ELR (cell line): ENCODE measurements around the gene LRRC7.
"Not testable (repeated sequence)": the region's sequence is repeated elsewhere in the genome, so short reads cannot be mapped to it uniquely, and the experiment has no call there.

Source experiments
- DNase-seq: peaks from one replicate; pipeline ENCODE4 v3.0.0-alpha.2; 2015; ENCODE audit warnings: low read depth

LRRC7 gene

DNA sequence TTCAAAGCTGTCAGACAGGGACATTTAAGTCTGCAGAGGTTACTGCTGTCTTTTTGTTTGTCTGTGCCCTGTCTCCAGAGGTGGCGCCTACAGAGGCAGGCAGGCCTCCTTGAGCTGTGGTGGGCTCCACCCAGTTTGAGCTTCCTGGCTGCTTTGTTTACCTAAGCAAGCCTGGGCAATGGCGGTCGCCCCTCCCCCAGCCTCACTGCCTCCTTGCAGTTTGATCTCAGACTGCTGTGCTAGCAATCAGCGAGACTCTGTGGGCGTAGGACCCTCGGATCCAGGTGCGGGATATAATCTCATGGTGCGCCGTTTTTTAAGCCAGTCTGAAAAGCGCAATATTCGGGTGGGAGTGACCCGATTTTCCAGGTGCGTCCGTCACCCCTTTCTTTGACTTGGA, 320.3 kb downstream of the LRRC7 start:
- DNase-seq = not testable (repeated sequence)

DNA sequence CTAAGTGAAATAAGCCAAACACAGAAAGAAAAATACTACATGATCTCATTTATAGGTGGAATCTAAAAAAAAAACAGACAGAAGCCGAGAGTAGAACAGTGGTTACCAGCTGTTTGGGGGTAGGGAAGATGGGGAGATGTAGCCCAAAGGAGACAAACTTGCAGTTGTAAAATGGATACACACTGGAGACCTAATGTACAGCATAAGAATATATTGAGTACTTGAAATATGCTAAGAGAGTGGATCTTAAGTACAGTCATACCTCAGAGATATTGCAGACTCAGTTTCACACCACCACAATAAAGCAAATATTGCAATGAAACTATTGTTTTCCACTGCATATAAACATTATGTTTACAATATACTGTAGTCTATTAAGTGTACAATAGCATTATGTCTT, 320.9 kb downstream of the LRRC7 start:
- DNase-seq = no peak

DNA sequence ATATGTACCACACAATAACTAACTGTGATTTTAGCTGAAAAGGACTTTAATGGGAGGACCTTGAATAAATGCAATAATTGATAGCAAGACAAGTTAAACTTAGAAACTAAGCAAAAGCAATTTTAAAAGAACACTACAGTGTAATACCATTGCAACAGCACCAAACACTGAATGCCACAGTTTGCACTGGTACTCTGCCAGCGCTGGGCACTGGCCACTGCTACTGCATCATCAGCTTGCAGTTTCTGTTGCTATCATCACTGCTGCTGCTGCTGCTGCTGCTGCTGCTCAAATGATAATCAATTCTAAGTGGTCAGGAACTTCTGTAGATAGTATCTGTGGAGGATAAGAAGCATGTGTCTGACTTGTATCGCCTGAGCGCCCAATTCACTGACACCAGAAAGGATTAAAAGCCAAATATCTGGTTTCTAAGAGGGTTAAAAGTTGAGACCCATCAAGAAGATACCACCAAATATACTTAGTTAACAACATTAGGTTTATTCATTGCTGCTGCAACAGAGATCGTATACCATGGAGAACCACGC, 330.8 kb downstream of the LRRC7 start:
- DNase-seq = no peak

DNA sequence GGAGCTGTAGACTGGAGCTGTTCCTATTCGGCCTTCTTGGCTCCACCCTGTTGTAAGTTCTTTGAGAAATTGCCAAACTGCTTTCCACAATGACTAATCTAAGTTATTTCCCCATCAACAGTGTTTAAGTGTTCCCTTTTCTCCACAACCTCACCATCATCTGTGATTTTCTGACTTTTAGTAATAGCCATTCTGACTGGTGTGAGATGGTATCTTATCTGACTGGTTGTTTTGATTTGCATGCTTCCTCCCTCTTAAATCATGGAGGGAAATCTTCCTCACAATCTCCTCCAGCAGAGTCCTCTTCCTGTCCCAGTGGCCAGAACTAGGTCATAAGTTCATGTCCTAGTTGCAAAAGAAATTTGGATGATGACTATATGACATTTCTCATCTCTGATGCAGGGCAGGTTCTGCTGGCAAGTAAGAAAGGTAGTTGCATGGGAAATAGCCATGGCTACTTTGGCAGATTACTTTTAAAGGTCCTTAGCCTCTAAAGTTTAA, 343.6 kb downstream of the LRRC7 start:
- DNase-seq = peak; percentile 80

DNA sequence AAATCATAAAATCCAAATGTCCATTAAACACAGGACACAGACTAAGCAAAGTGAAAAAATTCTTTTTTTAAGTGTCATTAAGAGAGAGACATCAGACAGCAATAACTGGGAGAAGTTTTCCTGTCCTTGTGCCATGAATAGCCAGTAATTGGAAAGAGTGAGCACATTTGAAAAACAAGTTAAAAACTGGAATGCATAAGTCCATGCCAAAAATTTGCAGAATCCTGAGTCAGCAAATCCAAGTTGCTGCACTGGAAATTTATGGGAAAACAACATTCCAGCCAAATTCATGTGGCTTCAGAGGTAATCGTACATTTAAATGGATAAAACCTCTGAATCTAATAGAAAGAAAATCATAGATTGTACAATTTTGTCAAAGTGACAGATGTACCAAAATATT, 346.3 kb downstream of the LRRC7 start:
- DNase-seq = no peak

DNA sequence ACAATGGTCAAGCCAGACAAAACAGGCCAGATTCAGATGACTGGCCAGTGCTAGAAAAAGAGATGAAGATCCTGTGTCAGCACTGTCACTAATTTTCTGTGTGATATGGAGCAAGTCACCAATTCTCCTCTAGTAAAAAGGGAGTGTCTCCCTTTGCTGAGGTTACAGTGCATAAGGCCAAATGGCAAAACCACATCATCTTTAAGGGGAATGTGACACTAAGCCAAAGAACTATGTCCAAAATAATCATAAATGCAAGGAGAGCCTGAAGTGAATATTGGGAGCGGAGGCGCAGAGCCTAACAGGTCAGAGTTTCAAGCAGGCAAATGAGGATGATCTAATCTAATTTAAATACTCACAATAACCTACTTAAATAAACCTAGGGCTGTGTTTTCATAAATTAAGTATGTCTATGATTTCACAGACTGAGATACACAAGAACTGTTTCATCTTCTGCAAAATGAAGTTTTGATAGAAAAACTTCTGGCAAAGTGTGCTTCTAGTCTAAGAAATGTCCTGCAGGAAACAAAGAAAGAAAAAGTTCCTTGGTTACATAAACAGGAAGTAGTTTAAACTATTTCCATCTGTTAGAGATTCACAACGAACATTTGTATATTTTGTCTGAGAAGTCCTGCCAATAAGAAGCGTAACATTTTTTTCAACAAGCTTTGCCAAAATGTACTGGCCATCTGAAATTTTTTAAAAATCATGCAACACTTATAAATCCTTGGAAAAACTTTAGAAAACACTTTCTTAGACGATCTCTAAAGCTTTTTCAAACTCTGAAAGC, 347.4 kb downstream of the LRRC7 start:
- DNase-seq = peak; percentile 12

DNA sequence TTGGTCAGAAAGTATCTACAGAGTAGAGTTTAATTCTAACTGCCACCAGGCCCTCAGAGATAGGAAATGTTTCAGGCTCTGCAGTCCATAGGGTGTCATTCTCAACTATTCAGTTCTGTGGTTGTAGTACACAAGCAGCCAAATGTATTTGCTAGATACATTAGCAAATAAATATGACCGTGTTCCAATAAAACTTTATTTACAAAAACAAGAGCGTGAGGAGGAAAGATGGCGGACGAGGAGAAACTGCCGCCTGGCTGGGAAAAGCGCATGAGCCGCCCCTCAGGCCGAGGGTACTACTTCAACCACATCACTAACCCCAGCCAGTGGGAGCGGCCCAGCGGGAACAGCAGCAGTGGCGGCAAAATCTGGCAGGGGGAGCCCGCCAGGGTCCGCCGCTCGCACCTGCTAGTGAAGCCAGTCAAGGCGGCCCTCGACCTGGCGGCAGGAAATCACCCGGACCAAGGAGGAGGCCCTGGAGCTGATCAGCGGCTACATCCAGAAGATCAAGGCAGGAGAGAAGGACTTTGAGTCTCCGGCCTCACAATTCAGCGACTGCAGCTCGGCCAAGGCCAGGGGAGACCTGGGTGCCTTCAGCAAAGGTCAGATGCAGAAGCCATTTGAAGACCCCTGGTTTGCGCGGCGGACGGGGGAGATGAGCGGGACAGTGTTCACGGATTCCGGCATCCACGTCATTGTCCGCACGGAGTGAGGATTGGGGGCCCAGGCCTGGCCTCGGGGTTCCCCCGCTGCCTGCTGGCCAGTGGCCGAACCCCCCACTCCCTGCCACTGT, 351.6 kb downstream of the LRRC7 start:
- no peak for DNase-seq

DNA sequence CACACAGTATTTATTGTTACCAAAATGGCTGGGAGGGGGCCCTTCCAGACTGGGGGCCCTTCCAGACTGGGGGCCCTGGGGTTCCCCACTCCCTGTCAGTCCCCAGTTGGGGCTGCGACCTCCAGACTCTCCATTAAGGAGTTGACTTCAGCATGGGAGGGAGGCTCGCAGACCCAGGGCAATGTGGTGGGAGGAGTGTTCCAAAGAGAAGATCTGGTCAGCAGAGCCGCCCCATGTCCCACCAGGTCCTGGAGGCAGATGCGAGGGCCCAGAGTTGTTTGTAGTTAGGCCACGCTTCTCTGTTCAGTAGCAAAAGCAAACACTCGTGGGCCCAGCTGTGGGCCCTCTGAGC, 352.2 kb downstream of the LRRC7 start:
- no peak for DNase-seq

DNA sequence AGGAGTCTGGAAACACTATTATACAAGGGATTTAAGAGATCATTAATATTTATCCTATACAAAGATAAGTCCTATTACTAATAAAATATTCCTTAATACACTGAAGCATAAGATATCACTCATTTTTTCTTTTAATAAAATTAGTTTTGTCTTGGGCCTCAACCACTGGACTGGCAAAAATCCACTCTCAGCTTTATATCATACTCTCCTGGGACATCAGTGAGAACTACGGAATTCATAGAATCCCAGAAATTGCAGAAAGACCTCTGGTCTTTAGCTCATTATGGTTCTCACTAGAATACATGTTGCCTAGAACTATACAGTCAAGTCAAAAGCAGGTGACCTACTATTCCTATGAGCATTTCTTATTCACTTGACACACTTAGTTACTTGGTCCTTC, 352.7 kb downstream of the LRRC7 start:
- DNase-seq = no peak

DNA sequence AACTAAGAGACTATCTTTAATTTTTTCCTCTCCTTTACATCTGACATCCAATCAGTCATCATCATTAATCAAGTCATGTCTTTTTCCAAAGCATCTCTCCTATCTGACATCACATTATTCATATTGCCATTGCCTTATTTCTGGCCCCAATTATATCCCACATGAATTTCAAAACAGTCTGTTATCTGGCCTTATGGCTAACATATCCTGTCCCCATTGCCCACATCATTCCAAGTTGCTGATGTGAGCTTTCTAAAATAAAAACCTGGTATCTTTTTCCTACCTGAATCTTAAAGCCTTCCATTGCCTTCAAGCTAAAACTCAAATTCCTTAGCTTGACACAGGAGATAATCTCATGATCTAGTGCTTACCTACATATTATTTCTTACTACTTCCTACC, 353.8 kb downstream of the LRRC7 start:
- DNase-seq = no peak

DNA sequence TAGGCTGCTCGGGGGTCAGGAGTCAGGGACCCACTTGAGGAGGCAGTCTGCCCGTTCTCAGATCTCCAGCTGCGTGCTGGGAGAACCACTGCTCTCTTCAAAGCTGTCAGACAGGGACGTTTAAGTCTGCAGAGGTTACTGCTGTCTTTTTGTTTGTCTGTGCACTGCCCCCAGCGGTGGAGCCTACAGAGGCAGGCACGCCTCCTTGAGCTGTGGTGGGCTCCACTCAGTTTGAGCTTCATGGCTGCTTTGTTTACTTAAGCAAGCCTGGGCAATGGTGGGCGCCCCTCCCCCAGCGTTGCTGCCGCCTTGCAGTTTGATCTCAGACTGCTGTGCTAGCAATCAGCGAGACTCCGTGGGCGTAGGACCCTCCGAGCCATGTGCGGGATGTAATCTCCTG, 360.5 kb downstream of the LRRC7 start:
- DNase-seq = not testable (repeated sequence)

DNA sequence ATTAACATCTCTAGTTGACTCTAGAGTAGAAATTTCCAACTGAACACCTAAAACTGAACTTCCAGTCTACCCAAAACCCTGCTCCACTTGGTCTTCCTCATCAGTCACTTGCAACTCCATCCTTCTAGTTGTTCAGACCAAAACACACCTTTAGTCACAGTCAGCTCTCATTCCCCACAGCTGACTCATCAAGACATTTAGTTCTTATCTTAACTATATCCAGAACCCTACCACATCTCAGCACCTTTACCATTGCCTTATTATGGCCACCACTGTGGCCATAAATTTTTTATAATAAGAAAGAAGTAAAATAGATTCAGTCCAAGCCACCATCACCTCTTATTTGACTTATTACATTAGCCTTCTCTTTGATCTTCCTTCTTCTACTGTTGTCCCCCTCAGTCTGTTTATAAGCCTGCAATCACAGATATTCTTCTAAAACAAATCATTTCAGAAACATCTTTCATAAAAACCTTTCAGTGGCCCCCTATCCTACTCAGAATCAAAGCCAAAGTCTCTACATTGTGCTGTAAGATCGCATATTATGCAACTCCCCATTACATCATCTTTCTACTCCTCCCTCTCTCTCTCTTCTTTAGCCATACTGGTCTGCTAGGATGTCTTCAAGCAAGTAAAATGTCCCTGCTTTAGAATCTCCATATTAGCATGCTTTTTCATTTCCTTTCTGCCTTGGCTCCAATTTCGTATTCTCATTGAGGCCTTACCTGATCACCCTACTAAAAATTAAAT, 361.8 kb downstream of the LRRC7 start:
- DNase-seq = peak; percentile 44

DNA sequence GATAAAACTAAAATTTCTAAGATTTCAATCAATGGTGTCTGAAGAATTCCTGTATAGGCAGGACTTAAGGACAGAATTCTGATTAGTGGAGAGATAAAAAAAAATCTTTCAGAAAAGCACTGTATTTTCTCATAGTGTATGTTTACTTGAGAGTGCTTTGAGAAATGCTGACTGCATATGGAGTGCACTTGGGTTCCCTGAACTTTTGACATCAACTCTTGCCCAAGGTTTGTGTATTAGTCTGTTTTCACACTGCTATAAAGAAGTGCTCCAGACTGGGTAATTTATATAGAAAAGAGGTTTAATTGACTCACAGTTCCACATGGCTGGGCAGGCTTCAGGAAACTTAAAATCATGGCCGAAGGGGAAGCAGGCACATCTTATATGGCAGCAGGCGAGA, 362.7 kb downstream of the LRRC7 start:
- no peak for DNase-seq

DNA sequence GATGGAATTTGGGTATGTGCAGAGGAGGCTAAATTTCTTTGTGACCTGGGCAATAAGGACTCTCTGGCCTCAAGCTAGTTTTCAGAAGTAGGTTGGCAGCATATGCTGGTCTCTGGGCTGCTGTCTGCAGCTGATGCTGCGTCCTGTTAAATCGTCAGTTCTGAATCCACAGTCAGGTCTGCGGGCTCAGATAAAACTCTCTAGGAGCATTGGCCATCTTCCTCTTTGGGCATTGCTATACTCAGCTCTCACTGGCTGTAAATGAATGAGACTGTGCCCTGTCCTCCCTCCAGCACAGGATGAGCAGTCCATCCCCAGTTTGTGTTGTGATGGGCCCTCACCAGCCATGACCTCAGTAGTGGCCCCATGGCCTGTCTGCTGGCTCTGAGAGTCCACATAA, 365.0 kb downstream of the LRRC7 start:
- no peak for DNase-seq

DNA sequence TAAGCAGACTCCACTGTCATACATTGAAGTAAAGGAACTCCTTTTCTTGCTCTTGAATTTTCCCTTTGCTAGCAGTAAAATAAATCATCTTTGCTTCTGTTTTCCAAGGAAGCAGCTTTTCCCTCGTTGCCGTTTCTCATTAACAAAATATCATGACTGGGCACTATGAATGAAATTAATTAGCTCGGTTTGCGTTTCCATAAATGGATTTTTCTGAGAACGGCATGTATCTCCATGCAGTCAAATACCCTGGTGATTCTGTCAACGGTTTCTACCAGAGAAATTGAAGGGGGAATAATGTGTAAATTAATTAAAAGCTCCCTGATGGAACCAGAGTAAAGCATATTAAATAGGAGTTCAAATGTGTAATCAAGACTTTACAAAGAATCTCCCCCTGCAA, 372.5 kb downstream of the LRRC7 start:
- no peak for DNase-seq

DNA sequence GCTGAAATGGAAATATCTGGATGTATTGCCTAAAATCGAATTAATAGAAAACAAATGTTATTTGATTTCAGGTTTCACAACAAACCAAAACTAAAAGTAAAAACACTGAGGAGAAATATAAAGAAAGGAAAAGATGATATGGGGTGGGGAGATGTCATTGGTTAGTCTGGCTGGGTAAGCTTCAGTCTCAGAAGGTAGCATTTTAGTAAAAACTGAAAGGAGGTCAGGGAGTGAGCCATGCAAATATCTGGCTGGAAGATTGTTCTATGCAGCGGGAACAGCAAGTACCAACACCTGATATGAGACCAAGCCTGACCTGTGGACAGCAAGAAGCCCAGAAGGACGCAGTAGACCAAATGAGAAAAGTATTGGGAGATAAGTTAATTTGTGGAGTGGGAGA, 373.1 kb downstream of the LRRC7 start:
- DNase-seq = peak; percentile 16

DNA sequence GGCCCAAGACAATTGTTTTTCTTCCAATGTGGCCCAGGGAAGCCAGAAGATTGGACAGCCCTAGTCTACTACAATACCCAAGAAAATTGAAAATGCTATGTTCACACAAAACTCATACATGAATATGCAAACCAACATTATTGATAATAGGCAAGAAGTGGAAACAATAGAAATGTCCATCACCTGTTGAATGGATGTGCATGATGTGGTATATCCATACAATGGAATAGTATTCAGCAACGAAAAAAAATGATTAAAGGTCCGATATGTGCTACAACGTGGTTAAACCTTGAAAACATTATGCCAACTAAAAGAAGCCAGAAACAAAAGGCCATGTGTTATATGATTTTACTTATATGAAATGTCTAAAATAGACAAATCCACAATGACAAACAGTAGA, 375.3 kb downstream of the LRRC7 start:
- no peak for DNase-seq

DNA sequence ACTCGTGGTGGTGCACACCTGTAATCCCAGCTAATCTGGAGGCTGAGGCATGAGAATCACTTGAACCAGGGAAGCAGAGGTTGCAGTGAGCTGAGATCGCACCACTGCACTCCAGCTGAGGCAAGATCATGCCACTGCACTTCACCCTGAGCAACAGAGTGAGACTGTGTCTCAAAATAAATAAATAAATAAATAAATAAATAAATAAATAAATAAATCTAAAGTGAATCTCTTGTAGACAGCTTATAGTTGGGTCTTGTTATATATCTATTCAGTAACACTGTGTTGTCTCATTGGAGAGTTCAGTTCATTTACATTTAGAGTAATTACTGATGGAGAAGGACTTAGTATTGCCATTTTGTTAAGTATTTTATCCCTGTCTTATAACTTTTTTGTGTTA, 379.2 kb downstream of the LRRC7 start:
- DNase-seq = no peak

DNA sequence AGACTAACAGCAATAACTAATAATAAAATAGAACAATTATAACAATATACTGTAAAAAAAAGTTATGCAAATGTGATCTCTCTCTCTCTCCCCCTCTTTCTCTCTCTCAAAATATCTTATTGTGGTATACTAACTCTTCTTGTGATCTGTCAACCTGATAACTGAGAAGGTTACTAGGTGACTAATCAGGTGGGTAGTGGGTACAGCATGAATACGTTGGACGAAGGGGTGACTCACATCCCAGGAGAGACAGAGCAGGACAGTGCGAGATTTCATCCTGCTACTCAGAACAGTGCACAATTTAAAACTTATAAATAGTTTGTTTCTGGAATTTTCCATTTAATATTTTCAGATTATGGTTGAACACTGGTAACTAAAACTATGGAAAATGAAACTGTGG, 380.1 kb downstream of the LRRC7 start:
- peak; percentile 87 for DNase-seq

DNA sequence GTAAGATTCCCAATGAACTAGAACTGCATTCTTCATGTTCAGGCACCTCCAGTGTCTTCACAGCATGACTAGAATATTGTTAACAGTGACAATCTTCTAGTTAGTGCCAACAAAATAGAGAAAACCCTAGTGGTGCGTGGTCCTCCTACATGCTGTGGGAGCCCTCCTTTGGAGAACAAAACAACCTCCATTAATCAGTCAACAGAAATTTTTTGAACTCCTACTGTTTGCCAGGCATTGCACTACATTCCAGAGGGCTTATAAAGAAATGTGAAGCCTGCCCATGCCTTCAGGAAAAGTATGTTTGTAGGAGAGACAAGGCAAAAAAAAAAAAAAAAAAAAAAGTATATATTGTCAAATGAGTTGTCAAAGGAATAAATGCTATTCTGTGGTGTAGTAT, 385.0 kb downstream of the LRRC7 start:
- no peak for DNase-seq

DNA sequence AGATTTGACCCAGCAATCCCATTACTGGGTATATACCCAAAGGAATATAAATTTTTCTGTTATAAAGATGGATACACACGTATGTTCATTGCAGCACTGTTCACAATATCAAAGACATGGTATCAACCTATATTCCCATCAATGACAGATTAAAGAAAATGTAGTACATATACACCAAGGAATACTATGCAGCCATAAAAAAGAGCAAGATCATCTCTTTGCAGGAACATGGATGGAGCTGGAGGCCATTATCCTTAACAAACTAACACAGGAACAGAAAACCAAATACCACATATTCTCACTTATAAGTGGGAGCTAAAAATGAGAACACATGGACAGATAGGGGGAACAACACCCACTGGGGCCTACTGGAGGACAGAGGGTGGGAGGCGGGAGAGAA, 394.7 kb downstream of the LRRC7 start:
- DNase-seq = not testable (repeated sequence)

DNA sequence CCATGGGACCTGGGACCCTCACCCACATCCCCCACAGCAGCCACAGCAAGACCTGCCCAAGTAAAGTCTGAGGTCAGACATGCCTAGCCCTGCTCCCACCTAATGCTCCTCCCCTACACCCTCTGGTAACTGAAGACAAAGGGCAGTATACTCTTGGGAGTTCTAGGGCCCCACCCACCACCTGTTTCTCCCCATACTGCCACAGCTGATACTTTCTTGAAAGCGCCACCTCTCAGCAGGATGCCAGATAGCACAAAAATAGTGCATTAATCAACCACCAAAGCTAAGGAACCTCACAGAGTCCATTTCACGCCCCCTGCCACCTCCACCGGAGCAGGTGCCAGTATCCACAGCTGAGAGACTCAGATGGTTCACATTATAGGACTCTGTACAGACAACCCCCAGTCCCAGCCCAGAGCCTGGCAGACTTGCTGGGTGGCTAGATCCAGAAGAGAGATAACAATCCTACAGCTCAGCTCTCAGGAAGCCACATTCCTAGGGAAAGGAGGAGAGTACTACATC, 399.6 kb downstream of the LRRC7 start:
- DNase-seq = peak; percentile 19
